Measurements from ENCODE around the gene PARVB. TPM values are rescaled to one million over a fixed set of nuclear protein-coding genes. Genes with fewer than 3 reads are reported as not detected.

PARVB gene
- total RNA-seq, 4 donors from 2014 or later, result 27.7 to 88.5 (median 41.7) TPM

DNA sequence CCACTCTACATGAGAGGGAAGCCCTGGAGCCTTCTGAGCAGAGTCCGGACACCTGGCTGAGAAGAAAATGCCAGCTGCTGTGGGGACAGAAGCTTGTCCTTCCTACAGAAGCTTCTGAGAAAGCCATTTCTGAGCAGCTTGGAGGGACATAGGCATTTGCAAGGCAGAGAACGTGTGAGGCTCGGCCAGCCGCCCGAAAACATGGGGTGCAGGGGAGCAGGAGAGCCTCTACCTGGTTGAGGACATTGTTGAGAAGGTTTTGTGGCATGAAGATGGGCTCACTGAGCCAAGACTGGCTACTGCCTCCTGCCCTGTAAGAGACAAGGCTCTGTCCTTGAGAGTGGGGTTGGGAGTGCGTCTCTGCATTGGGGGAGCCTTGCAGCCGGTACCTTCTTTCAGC lies 43.5 kb upstream of the PARVB start:
- Histone ChIP-seq H3K4me1 (no peaks in the 10 kb centered on the region), H3K27me3 (no peaks in the 10 kb centered on the region), H3K4me3 (no peak overlapping the region), H3K27ac (no peak overlapping the region), H3K9me3 (no peaks in the 10 kb centered on the region), H3K36me3 (no peaks in the 10 kb centered on the region)
- intact Hi-C loops (cut with DNase I; ENCODE audit: low total_unique reads), result no loop called here
- DNase-seq, result no peak
- no peak for TF ChIP-seq POLR2A (IDR thresholded peaks at IDR 0.05)
- TF ChIP-seq, protein P1, sequence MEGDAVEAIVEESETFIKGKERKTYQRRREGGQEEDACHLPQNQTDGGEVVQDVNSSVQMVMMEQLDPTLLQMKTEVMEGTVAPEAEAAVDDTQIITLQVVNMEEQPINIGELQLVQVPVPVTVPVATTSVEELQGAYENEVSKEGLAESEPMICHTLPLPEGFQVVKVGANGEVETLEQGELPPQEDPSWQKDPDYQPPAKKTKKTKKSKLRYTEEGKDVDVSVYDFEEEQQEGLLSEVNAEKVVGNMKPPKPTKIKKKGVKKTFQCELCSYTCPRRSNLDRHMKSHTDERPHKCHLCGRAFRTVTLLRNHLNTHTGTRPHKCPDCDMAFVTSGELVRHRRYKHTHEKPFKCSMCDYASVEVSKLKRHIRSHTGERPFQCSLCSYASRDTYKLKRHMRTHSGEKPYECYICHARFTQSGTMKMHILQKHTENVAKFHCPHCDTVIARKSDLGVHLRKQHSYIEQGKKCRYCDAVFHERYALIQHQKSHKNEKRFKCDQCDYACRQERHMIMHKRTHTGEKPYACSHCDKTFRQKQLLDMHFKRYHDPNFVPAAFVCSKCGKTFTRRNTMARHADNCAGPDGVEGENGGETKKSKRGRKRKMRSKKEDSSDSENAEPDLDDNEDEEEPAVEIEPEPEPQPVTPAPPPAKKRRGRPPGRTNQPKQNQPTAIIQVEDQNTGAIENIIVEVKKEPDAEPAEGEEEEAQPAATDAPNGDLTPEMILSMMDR (IDR thresholded peaks at IDR 0.05), result no peak

DNA sequence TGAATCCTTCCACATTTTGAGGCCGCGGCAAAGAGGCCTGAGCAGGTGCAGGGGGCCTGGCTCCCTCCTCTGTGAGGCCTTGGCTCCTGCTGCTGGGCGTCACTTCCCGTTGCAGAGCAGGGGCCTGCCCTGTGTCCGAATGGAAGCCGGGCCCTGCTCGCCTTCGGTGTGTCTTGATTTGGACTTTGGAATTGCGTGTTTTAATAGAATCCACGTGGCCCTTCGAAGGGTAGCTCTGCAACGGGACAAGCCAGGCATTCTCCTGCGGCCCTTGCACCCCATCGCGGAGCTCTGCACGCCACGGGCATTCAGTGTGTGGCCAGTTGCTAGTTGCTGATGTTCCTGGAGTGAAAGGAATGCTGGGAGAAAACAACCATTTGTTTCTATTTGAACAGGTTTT lies 43.1 kb upstream of the PARVB start:
- TF ChIP-seq, protein P1 (IDR thresholded peaks at IDR 0.05), result no peak
- TF ChIP-seq POLR2A (IDR thresholded peaks at IDR 0.05), result no peak
- Histone ChIP-seq H3K27ac (no peak overlapping the region), H3K36me3 (no peaks in the 10 kb centered on the region), H3K9me3 (no peaks in the 10 kb centered on the region), H3K27me3 (no peaks in the 10 kb centered on the region), H3K4me1 (no peaks in the 10 kb centered on the region), H3K4me3 (no peak overlapping the region)
- no peak for DNase-seq
- intact Hi-C loops (cut with DNase I; ENCODE audit: low total_unique reads), result no loop called here

DNA sequence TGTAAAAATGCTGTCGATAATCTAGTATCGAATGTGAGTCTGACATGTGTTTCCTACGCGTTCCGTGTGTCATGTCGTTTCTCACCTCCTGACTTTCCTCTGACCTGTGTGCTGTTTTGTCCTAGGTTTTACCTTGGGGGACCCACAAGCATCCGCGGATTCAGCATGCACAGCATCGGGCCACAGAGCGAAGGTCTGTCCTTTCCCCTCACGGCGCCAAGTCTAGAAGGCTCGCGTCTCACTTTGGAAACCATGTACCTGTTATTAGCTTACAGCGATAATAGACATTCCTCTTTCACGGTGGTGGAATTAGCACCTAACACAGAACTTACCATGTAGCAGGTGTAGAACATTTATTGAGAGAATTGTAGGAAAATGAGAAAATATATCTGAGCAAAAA lies 40.3 kb upstream of the PARVB start:
- H3K27me3 ChIP-seq, result no peaks in the 10 kb centered on the region
- TF ChIP-seq, protein P1 (IDR thresholded peaks at IDR 0.05), result no peak
- no peak for TF ChIP-seq POLR2A (IDR thresholded peaks at IDR 0.05)
- no peaks in the 10 kb centered on the region for H3K4me1 ChIP-seq
- no peak overlapping the region for H3K27ac ChIP-seq
- H3K9me3 ChIP-seq, result no peaks in the 10 kb centered on the region
- DNase-seq, result no peak
- intact Hi-C loops (cut with DNase I; ENCODE audit: low total_unique reads), result no loop called here
- no peaks in the 10 kb centered on the region for H3K36me3 ChIP-seq
- H3K4me3 ChIP-seq, result no peak overlapping the region

DNA sequence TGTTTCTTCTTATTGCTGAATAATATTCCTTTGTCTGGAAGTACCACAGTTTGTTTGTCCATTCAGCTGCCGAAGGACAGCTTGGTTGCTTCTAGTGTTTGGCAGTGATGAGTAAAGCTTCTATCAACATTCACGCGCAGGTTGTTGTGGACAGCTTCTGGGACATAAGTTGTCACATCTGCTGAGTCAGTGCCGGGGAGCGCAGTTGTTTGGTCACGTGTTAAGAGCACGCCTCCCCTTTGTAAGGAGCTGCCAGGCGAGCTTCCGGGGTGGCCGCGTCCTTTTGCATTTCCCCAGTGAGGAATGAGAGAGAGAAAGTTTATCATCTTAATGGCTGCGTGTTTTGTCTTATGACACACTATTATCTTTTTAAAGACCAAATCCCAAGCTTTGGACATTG lies 38.6 kb upstream of the PARVB start:
- H3K27me3 ChIP-seq, result no peaks in the 10 kb centered on the region
- no peak for DNase-seq
- intact Hi-C loops (cut with DNase I; ENCODE audit: low total_unique reads), result no loop called here
- H3K36me3 ChIP-seq, result no peaks in the 10 kb centered on the region
- no peaks in the 10 kb centered on the region for H3K4me1 ChIP-seq
- no peaks in the 10 kb centered on the region for H3K9me3 ChIP-seq
- H3K27ac ChIP-seq, result no peak overlapping the region
- H3K4me3 ChIP-seq, result no peak overlapping the region
- TF ChIP-seq POLR2A (IDR thresholded peaks at IDR 0.05), result no peak
- TF ChIP-seq, protein P1 (IDR thresholded peaks at IDR 0.05), result no peak

DNA sequence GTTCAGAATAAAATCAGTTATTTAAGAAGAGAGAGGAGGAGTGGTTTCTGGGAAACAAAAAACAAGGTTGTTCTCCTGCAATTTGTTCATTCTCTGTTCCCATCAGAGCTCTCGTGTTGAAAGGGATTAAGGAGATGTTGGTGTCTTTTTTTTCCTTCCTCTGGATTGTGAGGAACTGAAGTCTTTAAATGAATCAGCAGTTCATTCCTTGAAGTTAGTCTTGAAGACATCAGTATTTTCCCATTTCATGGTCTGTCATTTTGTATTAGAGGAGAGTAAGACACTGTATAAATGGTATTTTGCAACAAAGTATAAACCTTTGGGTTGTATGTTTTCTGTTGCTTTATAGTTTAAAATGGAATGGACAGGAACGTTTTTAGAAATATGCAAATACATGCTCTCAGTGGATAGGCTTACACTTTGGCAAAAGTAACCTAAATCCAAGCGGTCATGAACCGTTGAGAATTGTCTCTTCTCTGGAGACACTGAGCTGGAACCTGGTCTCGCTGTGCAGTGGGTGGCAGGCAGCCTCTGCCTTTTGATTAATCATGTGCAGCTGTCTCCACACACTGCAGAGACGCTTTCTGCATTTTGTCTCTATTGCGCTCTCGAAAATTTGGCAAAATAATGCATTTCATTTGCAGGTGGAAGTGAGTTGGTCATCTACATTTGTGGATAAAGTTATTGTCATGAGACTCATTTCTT lies 35.8 kb upstream of the PARVB start:
- Histone ChIP-seq H3K4me1 (no peaks in the 10 kb centered on the region), H3K4me3 (no peak overlapping the region), H3K27ac (no peak overlapping the region), H3K36me3 (no peaks in the 10 kb centered on the region), H3K9me3 (no peaks in the 10 kb centered on the region), H3K27me3 (no peaks in the 10 kb centered on the region)
- DNase-seq, result no peak
- intact Hi-C loops (cut with DNase I; ENCODE audit: low total_unique reads), result no loop called here
- no peak for TF ChIP-seq POLR2A (IDR thresholded peaks at IDR 0.05)

DNA sequence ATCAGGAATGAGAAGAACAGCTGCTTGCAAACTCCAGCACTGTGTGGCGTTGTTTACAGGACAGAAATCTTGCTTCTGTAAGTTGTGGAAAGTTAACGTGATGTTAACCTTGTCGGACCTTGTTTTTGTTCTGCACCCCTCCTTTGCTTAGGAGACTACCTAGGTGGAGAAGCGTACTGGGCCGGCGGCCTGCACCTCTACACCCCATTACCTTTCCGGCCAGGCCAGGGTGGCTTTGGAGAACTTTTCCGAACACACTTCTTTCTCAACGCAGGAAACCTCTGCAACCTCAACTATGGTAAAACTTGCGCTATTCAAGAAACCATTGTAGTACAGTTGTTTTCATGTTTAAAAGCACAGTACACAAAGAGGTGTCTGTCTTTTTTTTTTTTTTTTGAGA lies 35.1 kb upstream of the PARVB start:
- no peak overlapping the region for H3K27ac ChIP-seq
- H3K27me3 ChIP-seq, result no peaks in the 10 kb centered on the region
- no peaks in the 10 kb centered on the region for H3K9me3 ChIP-seq
- H3K4me3 ChIP-seq, result no peak overlapping the region
- intact Hi-C loops (cut with DNase I; ENCODE audit: low total_unique reads), result no loop called here
- no peak for DNase-seq
- no peaks in the 10 kb centered on the region for H3K36me3 ChIP-seq
- no peak for TF ChIP-seq POLR2A (IDR thresholded peaks at IDR 0.05)
- TF ChIP-seq, protein P1 (IDR thresholded peaks at IDR 0.05), result no peak
- H3K4me1 ChIP-seq, result no peaks in the 10 kb centered on the region

All from uterus (tissue), 4 donors.